Measurements from ENCODE around the gene PTPRN2.

DNA sequence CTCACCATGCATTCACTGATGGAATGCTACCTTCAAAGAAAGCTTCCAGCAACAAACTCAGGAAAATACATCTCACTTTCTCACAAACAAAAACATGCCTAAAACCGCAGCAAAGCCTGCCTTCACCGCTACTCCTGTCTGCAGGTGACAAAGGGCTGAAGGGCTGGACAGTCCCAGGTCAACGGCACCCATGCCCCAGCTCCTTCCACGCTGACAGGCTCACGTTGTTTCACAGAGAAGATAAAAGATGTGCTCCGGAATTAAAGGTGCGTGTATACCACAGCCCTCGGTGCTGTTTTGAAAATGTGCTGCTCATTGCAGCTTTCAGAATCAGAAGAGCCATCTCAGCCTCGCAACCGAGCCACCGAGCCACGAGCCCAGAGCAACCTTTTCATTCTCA lies 445.0 kb downstream of the PTPRN2 start:
- no peak for TF ChIP-seq EZH2 (IDR thresholded peaks at IDR 0.05; ENCODE audit: borderline replicate concordance, low read length)
- TF ChIP-seq, protein P1, sequence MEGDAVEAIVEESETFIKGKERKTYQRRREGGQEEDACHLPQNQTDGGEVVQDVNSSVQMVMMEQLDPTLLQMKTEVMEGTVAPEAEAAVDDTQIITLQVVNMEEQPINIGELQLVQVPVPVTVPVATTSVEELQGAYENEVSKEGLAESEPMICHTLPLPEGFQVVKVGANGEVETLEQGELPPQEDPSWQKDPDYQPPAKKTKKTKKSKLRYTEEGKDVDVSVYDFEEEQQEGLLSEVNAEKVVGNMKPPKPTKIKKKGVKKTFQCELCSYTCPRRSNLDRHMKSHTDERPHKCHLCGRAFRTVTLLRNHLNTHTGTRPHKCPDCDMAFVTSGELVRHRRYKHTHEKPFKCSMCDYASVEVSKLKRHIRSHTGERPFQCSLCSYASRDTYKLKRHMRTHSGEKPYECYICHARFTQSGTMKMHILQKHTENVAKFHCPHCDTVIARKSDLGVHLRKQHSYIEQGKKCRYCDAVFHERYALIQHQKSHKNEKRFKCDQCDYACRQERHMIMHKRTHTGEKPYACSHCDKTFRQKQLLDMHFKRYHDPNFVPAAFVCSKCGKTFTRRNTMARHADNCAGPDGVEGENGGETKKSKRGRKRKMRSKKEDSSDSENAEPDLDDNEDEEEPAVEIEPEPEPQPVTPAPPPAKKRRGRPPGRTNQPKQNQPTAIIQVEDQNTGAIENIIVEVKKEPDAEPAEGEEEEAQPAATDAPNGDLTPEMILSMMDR (conservative IDR thresholded peaks at IDR 0.05 in 1 of 2, IDR thresholded peaks at IDR 0.05 in 1 of 2; ENCODE audit: extremely low read depth in 1 of 2, insufficient read depth in 1 of 2, low read depth in 1 of 2, low read length in 2 of 2) = no peak

Data from mammary epithelial cell (primary cell).